GM12878 (cell line): ENCODE measurements around the gene CCDC194. TPM values are rescaled to one million over a fixed set of nuclear protein-coding genes. Genes with fewer than 3 reads are reported as not detected.

ENCODE experiments used
- ATAC-seq: fragments of 200-7000 bp; cut with Tn5 transposase; 3 replicates; pipeline ENCODE4 v1.9.1; 2020; ENCODE audit warnings: mild to moderate bottlenecking, moderate library complexity
- BruUV-seq: library from RNA; stranded (reverse); fragments of 400-500 nt; replicated peaks from 2 replicates; lab custom pipeline; 2021; lab: Mats Ljungman, UMichigan
- CTCF ChIA-PET: fragments of 300-600 bp; sonication (Branson Sonifier 250); formaldehyde crosslinking; extraction: SDS; loops from one replicate; lab custom pipeline; 2021; ENCODE audit warnings: inconsistent platforms; lab: Yijun Ruan, JAX
- POLR2A ChIA-PET: fragments of 350-600 bp; formaldehyde crosslinking; extraction: SDS; loops from one replicate; lab custom pipeline; 2021; ENCODE audit warnings: inconsistent platforms; lab: Charles Lee
- RAD21 ChIA-PET: fragments of 300-600 bp; sonication (Branson Sonifier 250); formaldehyde crosslinking; loops from one replicate; lab custom pipeline; 2023; ENCODE audit warnings: antibody characterized with exemption; ENCODE audit not compliant: unreplicated experiment; lab: Charles Lee
- SMC1A ChIA-PET: fragments of 300-600 bp; sonication (Branson Sonifier 250); formaldehyde crosslinking; loops from one replicate; lab custom pipeline; 2023; ENCODE audit not compliant: unreplicated experiment, uncharacterized antibody; lab: Charles Lee
- DNase-seq: peaks from one replicate; pipeline ENCODE4 v3.0.0-alpha.2; 2011; ENCODE audit warnings: low read depth, low spot score
- FAIRE-seq: peaks from 3 replicates; lab custom pipeline; 2011; peaks lifted over from hg19 to GRCh38; lab: Jason Lieb, UNC
- H2AFZ ChIP-seq: 2 replicates; pipeline ENCODE4 v1.6.0; 2011; ENCODE audit warnings: low read depth, low read length, control low read depth; ENCODE audit not compliant: control insufficient read depth
- H3K27ac ChIP-seq: 2 replicates; pipeline ENCODE4 v1.5.1; 2011; ENCODE audit warnings: control low read depth; ENCODE audit not compliant: control insufficient read depth, insufficient read depth
- H3K27me3 ChIP-seq, 2 experiments: replicated peaks in 1 of 2; 2 replicates each; pipeline versions ENCODE4 v1.6.0 to v1.6.1; 2011; ENCODE audit warnings: low read length in 1 of 2; ENCODE audit not compliant: control insufficient read depth in 2 of 2, insufficient read depth in 2 of 2
- H3K36me3 ChIP-seq, 2 experiments: 2 replicates each; pipeline ENCODE4 v1.5.1; 2011; ENCODE audit warnings: low read length in 1 of 2; ENCODE audit not compliant: control insufficient read depth in 2 of 2, insufficient read depth in 2 of 2
- H3K4me1 ChIP-seq: 2 replicates; pipeline ENCODE4 v1.6.1; 2011; ENCODE audit warnings: mild to moderate bottlenecking, low read length, moderate library complexity, mixed read lengths; ENCODE audit not compliant: control insufficient read depth, insufficient read depth
- H3K4me2 ChIP-seq: 2 replicates; pipeline ENCODE4 v1.6.0; 2011; ENCODE audit warnings: control low read depth; ENCODE audit not compliant: control insufficient read depth, insufficient read depth
- H3K4me3 ChIP-seq: fragments of 200-600 bp; sonication (generic); 2 replicates; pipeline ENCODE4 v1.5.1; 2016
- H3K79me2 ChIP-seq: 2 replicates; pipeline ENCODE4 v1.6.0; 2011; ENCODE audit warnings: low read length; ENCODE audit not compliant: control insufficient read depth, insufficient read depth
- H3K9ac ChIP-seq: 2 replicates; pipeline ENCODE4 v1.8.0; 2011; ENCODE audit warnings: low read length, control low read depth, mixed read lengths; ENCODE audit not compliant: control insufficient read depth, insufficient read depth
- H3K9me3 ChIP-seq: replicated peaks from 3 replicates; pipeline ENCODE4 v1.5.1; 2011; ENCODE audit warnings: mild to moderate bottlenecking, low read length; ENCODE audit not compliant: control insufficient read depth, insufficient read depth
- H4K20me1 ChIP-seq: 2 replicates; pipeline ENCODE4 v1.6.0; 2011; ENCODE audit not compliant: control insufficient read depth, insufficient read depth
- BMI1 ChIP-seq: fragments of 450-650 bp; IDR thresholded peaks from 2 replicates; pipeline ENCODE4 v1.6.1; 2016; ENCODE audit warnings: mild to moderate bottlenecking, moderate library complexity, borderline replicate concordance
- CHD4 ChIP-seq: fragments of 200-600 bp; sonication (generic); IDR thresholded peaks from 2 replicates; pipeline ENCODE4 v1.6.1; 2016; ENCODE audit warnings: mild to moderate bottlenecking
- IKZF1 ChIP-seq: fragments of 450-650 bp; conservative IDR thresholded peaks from 2 replicates; pipeline ENCODE4 v1.6.1; 2017; ENCODE audit warnings: antibody characterized with exemption, mild to moderate bottlenecking
- NFIC ChIP-seq: IDR thresholded peaks from 2 replicates; pipeline ENCODE4 v1.6.1; 2012; ENCODE audit warnings: low read depth, mild to moderate bottlenecking, inconsistent platforms, low read length, moderate library complexity
- PAX8 ChIP-seq: fragments of 450-650 bp; IDR thresholded peaks from 2 replicates; pipeline ENCODE4 v1.6.1; 2017; ENCODE audit warnings: mild to moderate bottlenecking, moderate library complexity
- SREBF2 ChIP-seq: IDR thresholded peaks from 2 replicates; pipeline ENCODE4 v1.6.1; 2012; ENCODE audit warnings: mild to moderate bottlenecking, low read length
- ZBTB33 ChIP-seq: fragments of 450-650 bp; IDR thresholded peaks from 2 replicates; pipeline ENCODE4 v1.6.1; 2017; ENCODE audit warnings: mild to moderate bottlenecking
- WGBS: methylation state at CpG from one replicate; pipeline ENCODE4 v1.1.6; 2016; ENCODE audit warnings: low lambda C conversion rate; ENCODE audit not compliant: insufficient replicate concordance, insufficient coverage; ENCODE audit errors: missing lambda C conversion rate; 5-methylcytosine and 5-hydroxymethylcytosine counted together
- in situ Hi-C: fragments of 300-500 bp; cut with MboI; formaldehyde crosslinking; loops from 9 replicates; pipeline ENCODE4 v1.14.3; 2018; ENCODE audit warnings: mixed read lengths
- intact Hi-C: fragments of 100-400 bp; cut with micrococcal nuclease; formaldehyde crosslinking; loops from one replicate; pipeline ENCODE4 v1.14.2; 2022; ENCODE audit not compliant: unreplicated experiment
- polyA plus RNA-seq, 11 experiments: library from polyadenylated mRNA; depleted of rRNA in 4 of 11; unstranded in 6 of 11; stranded (reverse) in 5 of 11; fragments of >200 nt; fragmentation: Nextera tagmentation in 4 of 11; fragmentation: Illumina TruSeq in 1 of 11; extraction: Ambion mirVana in 4 of 11; extraction: Trizol in 1 of 11; gene quantifications; 1 replicate in 1 of 11; 2 replicates in 10 of 11; pipeline versions ENCODE4 v1.2.1 to v1.2.3, GENCODE V29; 2011 to 2016; ENCODE audit warnings: inconsistent platforms in 2 of 11, missing spikeins in 2 of 11, low read depth in 1 of 11
- total RNA-seq, 4 experiments: library from RNA; depleted of rRNA in 3 of 4; stranded (reverse); fragments of >200 nt in 3 of 4; fragmentation: Illumina TruSeq in 1 of 4; extraction: Trizol in 1 of 4; gene quantifications; 2 replicates each; pipeline versions ENCODE4 v1.2.1 to v1.2.3, GENCODE V29; 2013 to 2021

The CCDC194 gene
- total and polyA plus RNA-seq, 10 of the 15 experiments (the other 5 are each of a cell fraction or from before 2014, with no cell fraction given) = 0.07 to 3.4 (median 0.97) TPM

- TF ChIP-seq ZBTB33 = no peak
- no peak for TF ChIP-seq PAX8
These were observed 35.6 kb downstream of the CCDC194 start (continued) for GRCh38 chr19:17358395-17358794.

DNA sequence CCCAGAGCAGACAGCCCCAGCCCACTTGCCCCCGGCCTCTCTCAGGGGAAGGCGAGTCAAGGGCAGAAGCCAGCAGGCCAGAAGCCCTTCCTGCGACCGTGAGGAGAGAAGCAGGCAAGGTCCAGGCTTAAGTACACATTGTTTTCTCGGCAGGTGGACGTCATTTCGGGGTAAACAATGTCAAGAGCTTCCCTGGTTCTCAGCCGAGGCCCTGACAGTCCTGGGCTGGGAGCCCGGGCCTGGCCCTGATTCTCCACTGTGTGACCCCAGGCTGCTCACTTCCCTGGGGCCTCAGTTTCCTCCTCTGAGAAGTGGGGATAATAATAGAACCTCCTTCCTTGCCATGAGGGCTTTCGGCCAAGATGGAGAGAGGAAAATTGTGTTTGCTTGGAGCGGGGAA lies 36.3 kb downstream of the CCDC194 start:
- ChIA-PET POLR2A (interaction anchor here (0.6 kb wide), 1 partner anchor 280 kb away, joined by 4 read pairs; no protein-coding TSS in a partner anchor), SMC1A (no interaction called here), CTCF (interaction anchor here (1.0 to 3.0 kb wide), 4 partner anchors 9 to 36 kb away, joined by 3 to 11 read pairs (median 5); partner anchors contain the start of gene CCDC194), RAD21 (no interaction called here)
- H3K9me3 ChIP-seq = no peaks in the 10 kb centered on the region
- intact Hi-C loops = no loop called here
- H3K36me3 ChIP-seq = no peaks in the 10 kb centered on the region
- H3K79me2 ChIP-seq = no peaks in the 10 kb centered on the region
- in situ Hi-C loops = no loop called here
- 46% methylated on average over 11 of the region's 11 CpGs for whole genome bisulfite sequencing
- no peak overlapping the region for H2AFZ ChIP-seq
- FAIRE-seq (no peak), DNase-seq (no peak), ATAC-seq (no peak)
- no peaks in the 10 kb centered on the region for H3K4me1 ChIP-seq
- no peak overlapping the region for H3K9ac ChIP-seq
- no peak overlapping the region for H3K27ac ChIP-seq
- no peak for TF ChIP-seq IKZF1
- no peak for TF ChIP-seq SREBF2
- no peak for TF ChIP-seq CHD4
- no peak for TF ChIP-seq BMI1
- no peak for TF ChIP-seq NFIC
- no TSS peak for BruUV-seq
- no peak overlapping the region for H3K4me3 ChIP-seq
- H4K20me1 ChIP-seq = no peaks in the 10 kb centered on the region
- no peaks in the 10 kb centered on the region for H3K27me3 ChIP-seq
- H3K4me2 ChIP-seq = no peak overlapping the region
